Thoracic aorta (tissue), 2 donors: ENCODE results near the gene BEND7. TPM values are rescaled to one million over a fixed set of nuclear protein-coding genes. Genes with fewer than 3 reads are reported as not detected.

ENCODE experiments used
- ATAC-seq: fragments of 150-250 bp; one replicate; pipeline ENCODE4 v1.8.0; 2017; ENCODE audit warnings: low read depth; ENCODE audit not compliant: insufficient number of reproducible peaks, low FRiP score
- DNase-seq: peaks from one replicate; pipeline ENCODE4 v3.0.0-alpha.2; 2020; ENCODE audit warnings: low spot score
- H3K27ac ChIP-seq, 2 donors: fragments of 200-600 bp; sonication (generic); 1 replicate in 1 of 2; 2 replicates in 1 of 2; pipeline ENCODE4 v1.5.1; 2016; ENCODE audit warnings: mild to moderate bottlenecking in 2 of 2, moderate library complexity in 2 of 2
- H3K27me3 ChIP-seq: fragments of 200-600 bp; sonication (generic); replicated peaks from 2 replicates; pipeline ENCODE4 v1.6.0; 2016; ENCODE audit warnings: mild to moderate bottlenecking; ENCODE audit not compliant: insufficient read depth
- H3K36me3 ChIP-seq: fragments of 200-600 bp; sonication (generic); one replicate; pipeline ENCODE4 v1.5.1; 2016
- H3K4me1 ChIP-seq, 2 donors: fragments of 200-600 bp; sonication (generic); 1 replicate in 1 of 2; 2 replicates in 1 of 2; pipeline versions ENCODE4 v1.5.1 to v1.6.0; 2016; ENCODE audit warnings: low read depth in 2 of 2, mild to moderate bottlenecking in 1 of 2; ENCODE audit not compliant: control insufficient read depth in 1 of 2
- H3K4me3 ChIP-seq: fragments of 200-600 bp; sonication (generic); 2 replicates; pipeline ENCODE4 v1.5.1; 2016; ENCODE audit warnings: mild to moderate bottlenecking
- H3K9me3 ChIP-seq: fragments of 200-600 bp; sonication (generic); 2 replicates; pipeline ENCODE4 v1.5.1; 2016
- CTCF ChIP-seq: fragments of 200-600 bp; sonication (generic); IDR thresholded peaks from one replicate; pipeline ENCODE4 v1.5.1; 2019; ENCODE audit warnings: antibody characterized with exemption
- total RNA-seq, 2 donors: library from RNA; depleted of rRNA; stranded (reverse); fragments of >200 nt; gene quantifications; one replicate each; pipeline versions ENCODE4 v1.1.0 to v1.2.3, GENCODE V29; 2016

BEND7 gene
- total RNA-seq, 2 donors from 2014 or later, result 15.3 to 38.5 TPM

GRCh38 chr10:13483951-13484350 is 44.9 kb downstream of the BEND7 start:
- DNase-seq, result no peak
- no peak for TF ChIP-seq CTCF
- Histone ChIP-seq H3K36me3 (peaks cover 3% of the 10 kb centered on the region), H3K9me3 (no peaks in the 10 kb centered on the region), H3K4me3 (no peak overlapping the region), H3K27ac (no peak overlapping the region), H3K4me1 (no peaks in the 10 kb centered on the region), H3K27me3 (no peaks in the 10 kb centered on the region)
- no peak for ATAC-seq

GRCh38 chr10:13483073-13483472 is 45.7 kb downstream of the BEND7 start:
- ATAC-seq, result no peak
- Histone ChIP-seq H3K9me3 (no peaks in the 10 kb centered on the region), H3K27me3 (no peaks in the 10 kb centered on the region), H3K27ac (no peak overlapping the region), H3K4me3 (no peak overlapping the region), H3K4me1 (no peaks in the 10 kb centered on the region), H3K36me3 (peaks cover 6% of the 10 kb centered on the region)
- DNase-seq, result no peak
- TF ChIP-seq CTCF, result no peak

GRCh38 chr10:13481690-13482089 is 47.1 kb downstream of the BEND7 start:
- no peak overlapping the region for H3K27ac ChIP-seq
- no peaks in the 10 kb centered on the region for H3K9me3 ChIP-seq
- TF ChIP-seq CTCF, result no peak
- no peak for DNase-seq
- no peak for ATAC-seq
- H3K36me3 ChIP-seq, result peaks cover 8% of the 10 kb centered on the region
- no peaks in the 10 kb centered on the region for H3K4me1 ChIP-seq
- H3K27me3 ChIP-seq, result no peaks in the 10 kb centered on the region
- no peak overlapping the region for H3K4me3 ChIP-seq

- no peak for TF ChIP-seq CTCF
- Histone ChIP-seq H3K36me3 (peaks cover 6% of the 10 kb centered on the region), H3K4me3 (no peak overlapping the region), H3K4me1 (no peaks in the 10 kb centered on the region), H3K9me3 (no peaks in the 10 kb centered on the region), H3K27me3 (no peaks in the 10 kb centered on the region), H3K27ac (no peak overlapping the region)
- no peak for DNase-seq
- no peak for ATAC-seq
These were observed 53.7 kb downstream of the BEND7 start for GRCh38 chr10:13475124-13475523.

GRCh38 chr10:13473986-13474385 is 54.8 kb downstream of the BEND7 start:
- no peaks in the 10 kb centered on the region for H3K27me3 ChIP-seq
- no peaks in the 10 kb centered on the region for H3K9me3 ChIP-seq
- ATAC-seq (no peak), DNase-seq (no peak)
- TF ChIP-seq CTCF, result no peak
- no peak overlapping the region for H3K4me3 ChIP-seq
- no peak overlapping the region for H3K27ac ChIP-seq
- H3K36me3 ChIP-seq, result peaks cover 6% of the 10 kb centered on the region
- H3K4me1 ChIP-seq, result no peaks in the 10 kb centered on the region
